CD4-positive, alpha-beta T cell treated with Interleukin-10 for 1 hour (primary cell): ENCODE data around the gene UMODL1.

ENCODE experiments used
- DNase-seq: peaks from one replicate; pipeline ENCODE4 v3.0.0-alpha.2; 2020

The UMODL1 gene, protein sequence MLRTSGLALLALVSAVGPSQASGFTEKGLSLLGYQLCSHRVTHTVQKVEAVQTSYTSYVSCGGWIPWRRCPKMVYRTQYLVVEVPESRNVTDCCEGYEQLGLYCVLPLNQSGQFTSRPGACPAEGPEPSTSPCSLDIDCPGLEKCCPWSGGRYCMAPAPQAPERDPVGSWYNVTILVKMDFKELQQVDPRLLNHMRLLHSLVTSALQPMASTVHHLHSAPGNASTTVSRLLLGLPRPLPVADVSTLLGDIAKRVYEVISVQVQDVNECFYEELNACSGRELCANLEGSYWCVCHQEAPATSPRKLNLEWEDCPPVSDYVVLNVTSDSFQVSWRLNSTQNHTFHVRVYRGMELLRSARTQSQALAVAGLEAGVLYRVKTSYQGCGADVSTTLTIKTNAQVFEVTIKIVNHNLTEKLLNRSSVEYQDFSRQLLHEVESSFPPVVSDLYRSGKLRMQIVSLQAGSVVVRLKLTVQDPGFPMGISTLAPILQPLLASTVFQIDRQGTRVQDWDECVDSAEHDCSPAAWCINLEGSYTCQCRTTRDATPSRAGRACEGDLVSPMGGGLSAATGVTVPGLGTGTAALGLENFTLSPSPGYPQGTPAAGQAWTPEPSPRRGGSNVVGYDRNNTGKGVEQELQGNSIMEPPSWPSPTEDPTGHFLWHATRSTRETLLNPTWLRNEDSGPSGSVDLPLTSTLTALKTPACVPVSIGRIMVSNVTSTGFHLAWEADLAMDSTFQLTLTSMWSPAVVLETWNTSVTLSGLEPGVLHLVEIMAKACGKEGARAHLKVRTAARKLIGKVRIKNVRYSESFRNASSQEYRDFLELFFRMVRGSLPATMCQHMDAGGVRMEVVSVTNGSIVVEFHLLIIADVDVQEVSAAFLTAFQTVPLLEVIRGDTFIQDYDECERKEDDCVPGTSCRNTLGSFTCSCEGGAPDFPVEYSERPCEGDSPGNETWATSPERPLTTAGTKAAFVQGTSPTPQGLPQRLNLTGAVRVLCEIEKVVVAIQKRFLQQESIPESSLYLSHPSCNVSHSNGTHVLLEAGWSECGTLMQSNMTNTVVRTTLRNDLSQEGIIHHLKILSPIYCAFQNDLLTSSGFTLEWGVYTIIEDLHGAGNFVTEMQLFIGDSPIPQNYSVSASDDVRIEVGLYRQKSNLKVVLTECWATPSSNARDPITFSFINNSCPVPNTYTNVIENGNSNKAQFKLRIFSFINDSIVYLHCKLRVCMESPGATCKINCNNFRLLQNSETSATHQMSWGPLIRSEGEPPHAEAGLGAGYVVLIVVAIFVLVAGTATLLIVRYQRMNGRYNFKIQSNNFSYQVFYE

DNA sequence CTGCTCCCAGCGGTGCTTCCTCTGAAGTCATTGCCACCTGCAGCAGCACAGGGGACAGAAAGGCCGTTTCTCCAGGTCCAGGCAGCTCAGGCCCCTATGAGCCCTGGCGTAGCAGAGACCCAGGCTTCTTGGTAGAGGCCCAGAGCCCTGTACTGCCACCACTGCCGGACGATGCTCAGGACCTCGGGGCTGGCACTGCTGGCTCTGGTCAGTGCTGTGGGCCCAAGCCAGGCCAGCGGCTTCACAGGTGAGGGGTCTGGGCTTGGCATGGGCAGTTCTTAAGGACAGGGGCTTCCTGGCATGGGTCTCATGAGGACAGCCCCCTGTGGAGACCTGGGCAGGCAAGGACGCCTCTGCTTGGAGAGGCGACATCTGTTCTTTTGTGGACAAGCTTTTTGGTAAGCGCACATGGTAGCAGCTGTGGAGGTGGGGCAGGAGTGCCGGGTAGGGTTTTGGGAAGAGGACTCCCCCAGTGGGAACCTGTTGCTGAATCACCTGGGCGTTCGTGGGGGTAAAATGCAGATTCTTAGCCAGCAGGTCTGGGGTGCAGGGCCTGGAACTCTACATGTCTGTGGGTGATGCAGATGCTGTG lies at the start of gene UMODL1:
TSS of gene UMODL1 (plus strand) at position 172 of the 592 bp plus-strand sequence. CDS start at position 172, 0 bp downstream.
- no peak for DNase-seq

DNA sequence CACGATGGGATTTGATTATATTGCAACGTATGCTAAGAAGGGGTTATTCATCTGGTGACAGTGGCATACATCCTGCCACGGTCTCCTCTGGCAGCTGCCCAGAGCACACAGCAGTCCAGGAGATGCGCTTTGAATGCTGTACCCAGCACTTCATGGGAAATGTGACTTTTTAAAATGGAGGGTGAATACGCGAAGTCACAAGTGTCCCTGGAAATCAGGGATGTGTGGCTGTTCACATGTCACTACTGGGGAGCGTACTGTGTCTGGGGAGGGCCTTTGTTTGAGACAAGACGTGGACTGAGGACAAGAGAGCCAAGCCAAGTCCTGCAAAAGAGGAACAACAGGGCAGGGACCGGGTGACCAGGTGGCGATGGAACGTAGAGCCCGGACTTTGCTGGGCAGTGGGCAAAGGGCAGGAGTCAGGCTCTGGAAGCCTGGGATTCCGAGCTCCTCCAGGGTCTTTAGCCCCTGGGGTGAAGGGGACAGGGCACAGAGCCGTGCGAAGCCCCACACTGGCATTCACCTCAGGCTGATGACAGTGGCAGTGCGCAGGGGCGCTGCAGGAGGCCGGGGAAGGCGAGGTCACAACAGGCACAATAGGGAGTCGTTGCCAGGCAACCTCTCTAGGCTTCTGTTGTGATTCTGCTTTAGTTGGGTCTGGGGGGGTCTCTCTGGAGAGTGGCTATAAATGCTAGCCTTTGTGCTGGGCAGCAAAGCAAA lies 49.6 kb upstream of the UMODL1 start:
- no peak for DNase-seq

GRCh38 chr21:42022091-42022430 lies 49.1 kb upstream of the UMODL1 start:
- no peak for DNase-seq

DNA sequence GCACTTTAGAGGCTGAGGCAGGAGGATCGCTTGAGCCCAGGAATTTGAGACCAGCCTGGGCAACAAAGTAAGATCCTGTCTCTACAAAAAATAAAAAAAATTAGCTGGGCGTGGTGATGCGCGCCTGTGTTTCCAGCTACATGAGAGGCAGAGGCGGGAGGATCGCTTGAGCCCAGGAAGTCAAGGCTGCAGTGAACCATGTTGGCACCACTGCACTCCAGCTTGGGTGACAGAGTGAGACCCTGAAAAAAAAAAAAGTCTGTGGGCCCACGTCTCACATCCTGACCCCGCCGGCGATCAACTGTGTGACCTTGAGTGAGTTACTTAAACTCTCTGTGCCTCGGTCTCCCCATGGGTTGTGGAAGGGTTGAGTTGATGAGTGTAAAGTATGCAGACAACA lies 48.2 kb upstream of the UMODL1 start:
- no peak for DNase-seq

DNA sequence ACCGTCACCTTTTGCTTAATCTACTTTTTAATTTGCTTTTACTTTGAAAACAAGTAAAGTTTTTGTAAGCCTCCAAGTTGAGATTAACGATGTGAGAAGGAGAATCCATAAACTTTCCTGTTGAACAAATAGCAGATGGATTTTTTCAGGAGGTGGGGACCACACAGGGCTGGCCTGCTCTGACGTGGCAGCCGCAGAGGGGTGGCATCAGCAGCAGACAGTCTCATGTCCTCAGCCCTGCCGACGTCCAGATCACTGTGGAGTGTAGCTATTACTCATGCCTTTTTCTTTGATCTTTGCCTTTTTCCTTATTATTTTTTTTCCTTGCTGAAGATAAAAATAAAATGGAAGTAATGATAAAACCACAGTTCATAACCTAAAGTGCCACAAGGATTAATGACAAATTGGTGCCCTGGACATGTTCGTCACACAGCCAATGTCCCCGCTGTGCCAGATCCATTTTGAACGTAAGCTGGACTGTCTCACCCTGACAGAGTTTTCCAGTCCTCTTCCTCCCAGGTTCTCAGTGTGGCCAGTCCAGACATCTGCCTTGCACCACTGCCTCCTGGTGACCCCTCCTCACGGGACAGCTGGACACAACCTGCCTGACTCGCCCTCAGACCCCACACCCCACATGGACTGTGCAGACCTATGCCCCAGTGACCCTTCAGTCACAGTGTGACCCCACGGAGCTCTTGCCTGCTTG lies 45.6 kb upstream of the UMODL1 start:
- DNase-seq: no peak

DNA sequence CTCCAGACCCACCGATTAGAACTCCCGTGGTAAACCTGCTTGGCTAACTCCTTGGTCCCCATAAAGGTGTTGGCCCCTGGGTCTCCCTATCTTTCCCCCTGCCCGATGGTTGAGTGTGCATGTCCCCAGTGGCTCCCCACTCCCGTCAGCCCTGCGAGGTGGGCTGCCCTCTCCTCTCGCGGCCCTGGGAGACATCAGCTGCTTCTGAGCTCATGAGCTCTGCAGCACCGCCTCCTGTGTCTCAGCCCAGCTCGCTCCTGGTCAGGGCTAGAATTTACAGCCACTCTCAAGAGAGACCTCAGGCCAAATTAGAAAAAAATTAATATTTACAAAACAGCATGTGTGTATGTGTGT lies 45.1 kb upstream of the UMODL1 start:
- DNase-seq: no peak

GRCh38 chr21:42027085-42027821 lies 43.9 kb upstream of the UMODL1 start:
- DNase-seq: no peak

- DNase-seq: no peak
Measured at GRCh38 chr21:42027822-42028765, 43.0 kb upstream of the UMODL1 start.

GRCh38 chr21:42028766-42029425 lies 42.2 kb upstream of the UMODL1 start:
- no peak for DNase-seq

DNA sequence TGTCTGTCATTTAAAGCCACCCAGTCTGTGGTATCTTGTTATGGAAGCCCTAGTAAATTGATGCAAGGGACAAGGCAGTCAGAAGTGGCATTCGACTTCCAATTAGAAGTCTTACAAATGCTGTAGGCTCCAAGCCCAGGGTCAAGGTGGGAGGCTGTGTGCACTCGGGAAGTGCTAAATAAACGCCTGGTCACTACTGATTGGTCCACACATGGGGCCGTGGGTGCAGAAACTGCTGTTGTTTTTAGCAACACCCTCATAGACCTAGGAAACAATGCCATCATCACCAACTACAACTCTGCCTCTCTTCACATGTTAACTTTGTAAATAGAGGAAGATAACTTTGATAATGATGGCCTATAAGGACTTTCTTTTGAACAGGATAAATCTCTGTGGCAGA lies 40.8 kb upstream of the UMODL1 start:
- DNase-seq: no peak

GRCh38 chr21:42031241-42031640 lies 39.9 kb upstream of the UMODL1 start:
- DNase-seq: no peak

DNA sequence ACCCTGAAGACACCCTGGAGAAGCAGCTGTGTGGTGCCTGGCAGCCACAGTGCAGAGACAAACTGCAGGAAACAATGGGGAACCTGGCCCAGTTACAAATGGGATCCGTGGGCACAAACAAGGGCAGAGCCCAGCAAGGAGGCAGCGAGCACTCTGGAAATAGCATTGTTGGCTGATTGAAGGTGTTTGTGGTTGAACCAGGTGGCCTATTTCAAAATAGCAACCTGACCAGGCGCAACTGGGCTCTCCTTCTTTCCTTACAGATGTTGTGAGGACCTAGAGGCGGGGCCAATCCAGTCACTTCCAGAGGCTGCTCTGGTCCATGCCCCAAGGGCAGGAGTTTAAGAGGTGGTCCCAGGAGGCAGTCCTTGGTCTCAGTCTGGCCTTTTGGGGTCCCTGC lies 39.3 kb upstream of the UMODL1 start:
- no peak for DNase-seq

- DNase-seq: no peak
Measured at GRCh38 chr21:42032266-42032665, 38.9 kb upstream of the UMODL1 start.

- DNase-seq: no peak
Measured at GRCh38 chr21:42032968-42033367, 38.1 kb upstream of the UMODL1 start.

DNA sequence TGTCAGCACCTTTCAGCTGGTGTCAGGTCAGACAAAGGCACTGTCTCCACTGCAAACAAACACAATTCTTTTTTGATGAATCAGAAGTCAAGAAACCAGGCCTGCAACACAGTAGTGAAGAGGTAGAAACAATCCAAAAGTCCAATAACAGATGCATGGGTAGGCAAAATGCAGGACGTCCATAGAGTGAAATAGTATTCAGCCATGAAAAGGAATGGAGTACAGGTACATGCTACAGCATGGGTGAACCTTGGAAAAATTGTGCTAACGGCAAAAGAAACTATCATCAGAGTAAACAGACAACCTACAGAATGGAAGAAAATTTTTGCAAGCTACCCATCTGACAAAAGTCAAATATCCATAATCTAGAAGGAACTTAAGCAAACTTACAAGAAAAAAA lies 34.8 kb upstream of the UMODL1 start:
- no peak for DNase-seq

DNA sequence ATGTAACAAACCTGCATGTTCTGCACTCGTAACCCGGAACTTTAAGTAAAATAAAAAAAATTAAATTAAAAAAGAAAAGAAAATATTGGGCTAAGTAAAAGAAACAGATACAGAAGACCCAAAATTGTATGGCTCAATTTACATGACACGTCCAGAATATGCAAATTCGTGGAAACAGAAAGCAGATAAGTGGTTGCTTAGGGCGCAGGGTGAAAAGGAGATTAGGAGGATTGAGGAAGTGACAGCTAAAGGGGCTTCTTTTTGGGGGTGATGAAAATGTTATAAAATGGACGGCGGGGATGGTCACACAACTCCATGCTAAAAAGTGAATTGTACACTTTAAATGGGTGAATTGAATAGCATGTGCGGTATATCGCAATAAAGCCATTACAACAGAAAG lies 33.6 kb upstream of the UMODL1 start:
- DNase-seq: no peak

DNA sequence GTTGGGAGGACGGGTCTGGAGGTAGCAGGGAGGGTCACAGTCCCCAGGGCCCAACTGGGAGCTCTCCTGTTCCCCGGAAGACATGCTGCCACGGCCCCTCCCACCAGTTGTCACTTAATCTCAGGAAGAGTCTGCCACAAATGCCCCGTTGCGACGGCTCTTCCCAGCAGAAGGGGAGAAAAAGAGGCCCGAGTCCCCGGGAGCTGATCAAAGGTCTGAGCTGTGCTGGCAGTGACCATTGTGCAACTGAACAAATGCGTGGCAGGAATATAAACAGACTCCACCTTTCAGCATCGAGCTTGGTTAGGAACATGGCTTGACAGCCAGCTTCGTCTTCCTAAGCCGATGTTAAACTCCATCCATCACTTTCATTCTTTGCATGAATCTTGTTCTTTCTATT lies 33.2 kb upstream of the UMODL1 start:
- no peak for DNase-seq

GRCh38 chr21:42038393-42038792 lies 32.7 kb upstream of the UMODL1 start:
- DNase-seq: no peak

DNA sequence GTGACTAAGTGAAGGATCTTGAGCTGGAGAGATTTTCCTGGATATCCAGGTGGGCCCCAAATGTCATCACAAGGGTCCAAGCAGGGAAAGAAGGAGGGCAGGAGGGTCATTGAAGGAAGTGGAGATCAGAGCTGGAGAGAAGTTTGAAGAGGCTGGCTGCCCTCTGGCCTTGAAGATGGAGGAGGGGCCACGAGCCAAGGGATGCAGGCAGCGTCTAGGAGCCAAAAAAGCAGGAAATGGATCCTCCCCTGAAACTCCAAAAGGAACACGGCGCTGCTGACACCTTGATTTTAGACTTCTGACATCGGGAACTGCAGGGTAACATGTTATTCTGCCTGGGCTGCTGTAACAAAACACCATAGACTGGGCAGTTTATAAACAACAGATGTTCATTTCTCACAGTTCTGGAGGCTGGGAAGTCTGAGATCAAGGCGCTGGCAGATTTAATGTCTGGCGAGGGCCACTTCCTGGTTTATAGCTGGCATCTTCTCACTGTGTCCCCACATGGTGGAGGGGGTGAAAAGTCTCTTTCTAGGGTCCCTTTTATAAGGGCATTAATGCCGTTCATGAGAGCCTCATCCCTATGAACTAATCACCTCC lies 32.2 kb upstream of the UMODL1 start:
- DNase-seq: no peak
